Measurements from ENCODE around the gene TEPSIN. TPM values are rescaled to one million over a fixed set of nuclear protein-coding genes. Genes with fewer than 3 reads are reported as not detected.

The TEPSIN gene
- total RNA-seq, 4 donors from 2014 or later = 16.7 to 42.9 (median 23.3) TPM

GRCh38 chr17:81245024-81245664, 6.3 kb upstream of the TEPSIN start:
- no peak for TF ChIP-seq POLR2A (IDR thresholded peaks at IDR 0.05)
- no peak for TF ChIP-seq CTCF (IDR thresholded peaks at IDR 0.05)
- H3K4me3 ChIP-seq = no peak overlapping the region
- H3K36me3 ChIP-seq = peaks cover 0 to 44% (median 5%) of the 10 kb centered on the region in 3 donors
- DNase-seq = no peak
- peaks cover 8 to 20% (median 9%) of the 10 kb centered on the region in 3 donors for H3K4me1 ChIP-seq
- no peak overlapping the region for H3K27ac ChIP-seq
- H3K27me3 ChIP-seq = no peaks in the 10 kb centered on the region
- 72 to 77% methylated on average over 2 to 13 of the region's 25 CpGs for WGBS, 2 donors
- intact Hi-C loops (cut with DNase I) = no loop called here
- no peaks in the 10 kb centered on the region for H3K9me3 ChIP-seq

- Histone ChIP-seq H3K4me3 (no peak overlapping the region), H3K27ac (no peak overlapping the region), H3K4me1 (peaks cover 13 to 27% (median 14%) of the 10 kb centered on the region in 3 donors), H3K9me3 (no peaks in the 10 kb centered on the region), H3K36me3 (peaks cover 0 to 38% (median 1%) of the 10 kb centered on the region in 3 donors), H3K27me3 (no peaks in the 10 kb centered on the region)
- DNase-seq = no peak
- intact Hi-C loops (cut with DNase I) = no loop called here
- TF ChIP-seq CTCF (IDR thresholded peaks at IDR 0.05) (no peak), POLR2A (IDR thresholded peaks at IDR 0.05) (no peak)
- 82 to 83% methylated on average over 6 to 11 of the region's 24 CpGs for WGBS, 2 donors
Observed at GRCh38 chr17:81244358-81245023, 5.6 kb upstream of the TEPSIN start.

GRCh38 chr17:81243333-81243664, 4.4 kb upstream of the TEPSIN start:
- intact Hi-C loops (cut with DNase I) = no loop called here
- WGBS, 2 donors = 76 to 85% methylated on average over 9 of the region's 10 CpGs
- TF ChIP-seq CTCF (IDR thresholded peaks at IDR 0.05) (no peak), POLR2A (IDR thresholded peaks at IDR 0.05) (no peak)
- H3K36me3 ChIP-seq = peaks cover 0 to 36% (median 0%) of the 10 kb centered on the region in 3 donors
- H3K27ac ChIP-seq = no peak overlapping the region
- DNase-seq = no peak
- no peaks in the 10 kb centered on the region for H3K9me3 ChIP-seq
- peaks cover 13 to 29% (median 14%) of the 10 kb centered on the region in 3 donors for H3K4me1 ChIP-seq
- no peak overlapping the region for H3K4me3 ChIP-seq
- H3K27me3 ChIP-seq = no peaks in the 10 kb centered on the region

GRCh38 chr17:81242421-81243332, 3.8 kb upstream of the TEPSIN start:
- Histone ChIP-seq H3K27ac (no peak overlapping the region), H3K4me1 (peaks cover 19 to 35% (median 20%) of the 10 kb centered on the region in 3 donors), H3K4me3 (no peak overlapping the region), H3K9me3 (no peaks in the 10 kb centered on the region), H3K27me3 (no peaks in the 10 kb centered on the region), H3K36me3 (peaks cover 0 to 36% (median 0%) of the 10 kb centered on the region in 3 donors)
- no peak for DNase-seq
- whole genome bisulfite sequencing, 2 donors = 67% methylated on average over 2 to 3 of the region's 33 CpGs
- intact Hi-C loops (cut with DNase I) = no loop called here
- no peak for TF ChIP-seq CTCF (IDR thresholded peaks at IDR 0.05)
- TF ChIP-seq POLR2A (IDR thresholded peaks at IDR 0.05) = no peak

Data from esophagus squamous epithelium (tissue), 5 donors.